Lung (tissue), 12 donors: ENCODE data around the gene RASGRP2. TPM values are rescaled to one million over a fixed set of nuclear protein-coding genes. Genes with fewer than 3 reads are reported as not detected.

Experiments used
- ATAC-seq: fragments of 200-7000 bp; cut with Tn5 transposase; one replicate; pipeline ENCODE4 v1.9.1; 2020; ENCODE audit warnings: moderate number of reproducible peaks; ENCODE audit not compliant: insufficient read depth, low FRiP score
- DNase-seq, 3 donors: peaks; one replicate each; pipeline ENCODE4 v3.0.0-alpha.2; 2013 to 2017
- H3K27ac ChIP-seq, 2 donors: one replicate each; pipeline ENCODE4 v1.5.1; 2013; ENCODE audit warnings: mild to moderate bottlenecking in 2 of 2, moderate library complexity in 2 of 2, control low read depth in 1 of 2, inconsistent platforms in 1 of 2, low read depth in 1 of 2, low read length in 1 of 2
- H3K27me3 ChIP-seq, 3 donors: one replicate each; pipeline ENCODE4 v1.5.1; 2013; ENCODE audit warnings: low read length in 2 of 3; ENCODE audit not compliant: control insufficient read depth in 3 of 3, insufficient read depth in 3 of 3
- H3K36me3 ChIP-seq, 4 donors: one replicate each; pipeline ENCODE4 v1.5.1; 2013; ENCODE audit warnings: low read length in 4 of 4, mild to moderate bottlenecking in 1 of 4, moderate library complexity in 1 of 4; ENCODE audit not compliant: control insufficient read depth in 4 of 4, insufficient read depth in 4 of 4
- H3K4me1 ChIP-seq, 5 donors: one replicate each; pipeline ENCODE4 v1.5.1; 2013; ENCODE audit warnings: low read length in 5 of 5, mild to moderate bottlenecking in 2 of 5, moderate library complexity in 1 of 5; ENCODE audit not compliant: control insufficient read depth in 5 of 5, insufficient read depth in 5 of 5
- H3K4me3 ChIP-seq: one replicate; pipeline ENCODE4 v1.5.1; 2013; ENCODE audit warnings: mild to moderate bottlenecking, control low read depth, moderate library complexity
- H3K9ac ChIP-seq, 2 donors: one replicate each; pipeline ENCODE4 v1.5.1; 2013; ENCODE audit warnings: low read length in 2 of 2, control low read depth in 1 of 2; ENCODE audit not compliant: insufficient read depth in 1 of 2
- H3K9me3 ChIP-seq, 4 donors: one replicate each; pipeline ENCODE4 v1.5.1; 2013; ENCODE audit warnings: low read length in 3 of 4, mild to moderate bottlenecking in 1 of 4, moderate library complexity in 1 of 4; ENCODE audit not compliant: control insufficient read depth in 4 of 4, insufficient read depth in 3 of 4
- WGBS, 2 donors: extraction: QIAGEN DNeasy Blood & Tissue Kit; methylation state at CpG; one replicate each; pipeline ENCODE4 v1.1.7; 2013; 5-methylcytosine and 5-hydroxymethylcytosine counted together
- polyA plus RNA-seq, 2 donors: library from polyadenylated mRNA; stranded (reverse); fragments of 200-250 nt; gene quantifications; one replicate each; pipeline ENCODE4 v1.2.1, GENCODE V29; 2013
- total RNA-seq, 2 donors: library from RNA; depleted of rRNA in 1 of 2; stranded (reverse); fragments of >200 nt in 1 of 2; gene quantifications; one replicate each; pipeline ENCODE4 v1.2.1, GENCODE V29; 2014 to 2021
- TF ChIP-seq, protein P1 (sequence below): IDR thresholded peaks from 2 replicates; pipeline ENCODE4 v1.5.1; 2012; ENCODE audit warnings: mild to moderate bottlenecking; ENCODE audit errors: control extremely low read depth, extremely low read depth
- donor health status: control.
- donor health status: control.
- donor health status: Bipolar disorder and iron deficiency.
- donor health status: healthy.
- donor health status: DM: yes; HTN: yes; CAD: no.

RASGRP2 gene
- total and polyA plus RNA-seq, 4 donors = 20.0 to 46.4 (median 30.8) TPM

GRCh38 chr11:64790205-64791095 lies 46.5 kb upstream of the RASGRP2 start:
- H3K4me3 ChIP-seq = no peak overlapping the region
- H3K9me3 ChIP-seq = no peaks in the 10 kb centered on the region
- H3K27ac ChIP-seq = no peak overlapping the region
- no peak for ATAC-seq
- H3K9ac ChIP-seq = no peak overlapping the region
- no peaks in the 10 kb centered on the region for H3K4me1 ChIP-seq
- 91 to 94% methylated on average over 25 of the region's 25 CpGs for WGBS, 2 donors
- H3K36me3 ChIP-seq = peaks cover 0 to 22% (median 6%) of the 10 kb centered on the region in 4 donors
- no peaks in the 10 kb centered on the region for H3K27me3 ChIP-seq
- DNase-seq = no peak
- TF ChIP-seq, protein P1, sequence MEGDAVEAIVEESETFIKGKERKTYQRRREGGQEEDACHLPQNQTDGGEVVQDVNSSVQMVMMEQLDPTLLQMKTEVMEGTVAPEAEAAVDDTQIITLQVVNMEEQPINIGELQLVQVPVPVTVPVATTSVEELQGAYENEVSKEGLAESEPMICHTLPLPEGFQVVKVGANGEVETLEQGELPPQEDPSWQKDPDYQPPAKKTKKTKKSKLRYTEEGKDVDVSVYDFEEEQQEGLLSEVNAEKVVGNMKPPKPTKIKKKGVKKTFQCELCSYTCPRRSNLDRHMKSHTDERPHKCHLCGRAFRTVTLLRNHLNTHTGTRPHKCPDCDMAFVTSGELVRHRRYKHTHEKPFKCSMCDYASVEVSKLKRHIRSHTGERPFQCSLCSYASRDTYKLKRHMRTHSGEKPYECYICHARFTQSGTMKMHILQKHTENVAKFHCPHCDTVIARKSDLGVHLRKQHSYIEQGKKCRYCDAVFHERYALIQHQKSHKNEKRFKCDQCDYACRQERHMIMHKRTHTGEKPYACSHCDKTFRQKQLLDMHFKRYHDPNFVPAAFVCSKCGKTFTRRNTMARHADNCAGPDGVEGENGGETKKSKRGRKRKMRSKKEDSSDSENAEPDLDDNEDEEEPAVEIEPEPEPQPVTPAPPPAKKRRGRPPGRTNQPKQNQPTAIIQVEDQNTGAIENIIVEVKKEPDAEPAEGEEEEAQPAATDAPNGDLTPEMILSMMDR = no peak

- Histone ChIP-seq H3K36me3 (peaks cover 0 to 20% (median 6%) of the 10 kb centered on the region in 4 donors), H3K27ac (no peak overlapping the region), H3K27me3 (no peaks in the 10 kb centered on the region), H3K4me3 (no peak overlapping the region), H3K9me3 (no peaks in the 10 kb centered on the region), H3K4me1 (no peaks in the 10 kb centered on the region), H3K9ac (no peak overlapping the region)
- DNase-seq (no peak), ATAC-seq (no peak)
- TF ChIP-seq, protein P1 = no peak
- whole genome bisulfite sequencing, 2 donors = 95% methylated on average over 15 of the region's 15 CpGs
Measured at GRCh38 chr11:64789331-64790204, 45.6 kb upstream of the RASGRP2 start.

GRCh38 chr11:64788321-64789215 lies 44.6 kb upstream of the RASGRP2 start:
- no peak for ATAC-seq
- H3K4me3 ChIP-seq = no peak overlapping the region
- H3K36me3 ChIP-seq = peaks cover 0 to 18% (median 6%) of the 10 kb centered on the region in 4 donors
- WGBS, 2 donors = 86 to 92% methylated on average over 9 of the region's 9 CpGs
- no peak overlapping the region for H3K27ac ChIP-seq
- no peaks in the 10 kb centered on the region for H3K27me3 ChIP-seq
- no peak for DNase-seq
- no peaks in the 10 kb centered on the region for H3K4me1 ChIP-seq
- H3K9me3 ChIP-seq = no peaks in the 10 kb centered on the region
- no peak overlapping the region for H3K9ac ChIP-seq
- TF ChIP-seq, protein P1 = no peak
